ENCODE data around the gene LBX2. TPM values are rescaled to one million over a fixed set of nuclear protein-coding genes. Genes with fewer than 3 reads are reported as not detected.

The LBX2 gene
- total RNA-seq (2022; extraction: Qiagen RNA extraction; ENCODE audit: low read depth) = 1.8 to 4.3 TPM (median 3.0 TPM) in 5 replicates

DNA sequence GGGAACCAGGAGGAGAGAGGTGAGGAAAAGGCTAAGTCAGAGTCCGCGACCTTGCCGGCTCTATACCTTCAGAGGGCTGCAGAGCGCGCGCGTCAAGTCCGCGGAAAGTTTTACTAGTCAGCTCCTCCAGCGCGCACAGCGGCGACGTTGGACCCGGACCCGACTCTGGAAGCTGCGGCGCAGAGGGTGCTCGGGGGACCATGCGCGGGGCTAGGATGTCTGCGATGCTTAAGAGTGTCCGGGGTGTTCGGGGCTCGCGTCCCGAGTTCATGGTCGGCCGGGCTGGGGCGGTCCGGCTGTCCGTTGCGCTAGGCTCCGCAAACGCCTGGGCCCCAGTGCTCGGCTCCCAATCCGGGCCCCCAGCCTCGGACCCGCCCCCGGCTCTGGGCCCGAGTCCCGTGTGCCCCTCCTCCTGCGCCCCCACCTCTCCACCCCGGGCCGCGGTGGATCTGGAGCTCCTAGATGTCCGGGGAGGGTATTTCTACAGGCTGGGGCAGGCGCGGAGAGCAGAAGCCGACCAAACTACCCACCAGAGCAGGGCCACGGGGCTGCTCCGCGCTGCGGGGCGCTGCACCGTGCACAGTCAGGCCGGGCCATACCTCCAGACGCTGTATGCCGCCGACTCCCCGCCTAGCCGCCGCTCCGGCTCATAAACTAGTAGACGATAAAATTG is at the start of gene LBX2:
Gene LBX2 (minus strand): TSS at position 337 of the 673 bp plus-strand sequence. CDS start 66 bp downstream, at position 271.

DNA sequence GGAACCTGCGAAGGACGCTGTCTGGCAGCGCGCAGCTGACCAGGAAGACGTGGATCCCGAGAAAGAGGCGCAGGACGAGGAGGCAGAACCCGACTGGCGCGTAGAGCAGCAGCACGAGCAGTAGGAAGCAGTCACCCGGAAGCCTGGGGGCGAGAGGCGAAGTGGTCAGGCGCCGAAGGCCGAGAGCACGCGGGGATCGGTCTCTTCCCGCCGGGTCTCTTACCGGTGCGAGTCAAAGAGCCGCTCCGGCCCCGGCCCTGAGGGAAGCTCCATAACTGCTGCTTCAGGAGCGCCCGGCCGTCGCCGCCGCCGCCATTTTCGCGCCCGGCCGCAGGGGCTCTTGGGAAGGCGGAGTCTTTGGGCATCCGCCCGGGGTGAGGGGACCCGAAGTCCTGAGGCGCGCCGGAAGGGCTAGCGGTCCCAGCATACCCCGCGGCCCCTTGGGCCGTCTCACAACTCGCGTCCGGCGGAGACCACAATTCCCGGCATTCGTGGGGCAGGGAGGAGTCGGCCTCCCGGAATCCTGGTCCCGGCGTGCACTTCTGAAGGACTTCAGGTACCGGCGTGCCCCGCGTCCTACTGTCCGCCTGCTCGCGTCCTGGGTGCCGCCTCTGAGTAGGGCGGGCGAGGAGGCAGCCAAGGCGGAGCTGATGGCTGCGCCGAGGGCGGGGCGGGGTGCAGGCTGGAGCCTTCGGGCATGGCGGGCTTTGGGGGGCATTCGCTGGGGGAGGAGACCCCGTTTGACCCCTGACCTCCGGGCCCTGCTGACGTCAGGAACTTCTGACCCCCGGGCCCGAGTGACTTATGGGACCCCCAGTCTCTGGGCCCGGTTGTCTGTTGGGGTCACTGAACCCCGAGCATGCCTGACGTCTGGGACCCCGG is 30.2 kb upstream of the LBX2 start, which contains the start of the genes AUP1 and HTRA2:
Gene AUP1 (minus strand): TSS at position 350 of the 882 bp plus-strand sequence. CDS start 77 bp downstream, at position 273.
Gene HTRA2 (plus strand): TSS at position 577 of the 882 bp plus-strand sequence. CDS start 74 bp downstream, at position 651.

GRCh38 chr2:74525717-74526648 is 26.6 kb upstream of the LBX2 start, which contains the start of gene DQX1:
Gene DQX1 (minus strand): TSS chr2:74526231. CDS start chr2:74525729, 502 bp downstream.

GRCh38 chr2:74514368-74515270 is 15.2 kb upstream of the LBX2 start, which contains the start of gene TLX2:
Gene TLX2 (plus strand): TSS chr2:74514450. CDS start chr2:74514807, 357 bp downstream.

DNA sequence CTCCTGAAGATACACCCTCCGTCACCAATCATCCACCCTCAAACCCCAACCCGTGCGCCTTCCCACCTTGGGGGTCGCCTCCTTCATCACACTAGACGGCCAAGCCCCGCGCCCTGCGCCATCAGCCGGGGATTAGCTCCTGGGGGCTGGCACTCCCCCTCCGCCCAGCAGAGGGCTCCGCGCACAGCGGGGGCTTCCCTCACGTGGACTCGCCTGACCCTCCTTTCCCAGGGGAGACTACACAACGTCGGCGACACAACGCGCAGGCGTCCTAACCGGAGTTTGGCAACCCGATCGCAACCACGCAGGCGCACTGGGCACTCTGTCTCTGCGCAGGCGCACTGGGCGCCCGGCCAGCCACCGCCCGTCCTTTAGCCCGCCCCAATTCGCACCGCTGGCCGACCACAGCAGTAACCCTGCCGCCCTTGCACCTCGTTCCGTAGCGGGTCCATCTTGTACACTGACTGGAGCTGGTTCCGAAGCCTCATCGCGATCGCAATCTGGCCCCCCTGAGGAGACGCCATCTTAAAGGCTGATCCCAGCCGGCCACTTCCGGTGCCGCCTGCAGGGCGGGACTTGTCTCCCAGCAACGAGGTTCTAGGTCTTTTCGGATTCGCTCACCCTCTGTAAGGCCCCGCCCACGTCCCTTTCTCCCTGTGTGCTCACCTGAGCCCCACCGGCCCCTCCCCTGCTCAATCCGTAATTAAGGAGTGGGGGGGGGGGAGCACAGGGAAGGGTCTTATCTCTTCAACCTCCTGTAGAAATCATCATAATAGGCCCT is 7.9 kb upstream of the LBX2 start, which contains the start of gene PCGF1:
Gene PCGF1 (minus strand): TSS at position 551 of the 781 bp plus-strand sequence. CDS start 27 bp downstream, at position 524.

DNA sequence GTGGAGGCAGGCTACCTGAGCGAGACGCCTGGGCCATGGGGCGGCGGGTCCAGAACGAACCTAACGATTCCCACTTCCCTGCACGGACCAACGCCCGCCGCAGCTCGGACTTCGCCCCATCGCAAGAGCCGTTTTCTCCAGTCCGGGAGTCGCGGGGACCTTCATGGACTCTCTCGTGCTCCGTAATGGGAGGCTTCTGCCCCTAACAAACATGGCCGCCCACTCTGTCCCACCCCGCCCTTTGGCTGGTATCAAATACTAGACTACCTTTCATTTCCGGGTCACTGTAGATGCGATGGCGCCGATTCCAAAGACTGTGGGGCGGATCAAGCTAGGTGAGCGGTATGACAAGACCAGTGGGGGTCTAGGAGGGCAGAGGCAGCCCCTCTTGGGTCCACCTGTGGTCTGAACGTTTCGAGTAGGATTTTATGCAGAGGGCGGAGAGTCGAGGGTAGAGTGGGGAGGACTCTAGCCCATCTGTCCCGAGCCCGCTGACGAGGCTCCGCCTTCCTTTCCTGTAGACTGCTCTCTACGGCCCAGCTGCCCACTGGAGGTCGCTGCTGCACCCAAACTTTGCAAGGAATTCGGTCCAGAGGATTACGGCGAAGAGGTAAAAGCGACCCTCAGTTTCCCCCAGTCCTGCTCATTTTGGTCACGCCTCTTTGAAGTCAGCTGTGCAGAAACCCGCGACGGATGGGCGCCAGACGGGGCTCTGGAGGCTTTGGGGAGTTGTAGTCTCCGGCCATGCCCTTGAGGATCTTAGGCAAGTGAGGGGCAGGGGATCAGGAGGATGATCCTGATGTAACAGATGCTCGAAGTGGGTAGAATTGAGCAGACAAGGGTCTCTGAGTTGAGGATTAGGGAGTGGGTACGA is 16.4 kb downstream of the LBX2 start, which contains the start of the genes CCDC142 and TTC31:
Gene CCDC142 (minus strand): TSS at position 198 of the 874 bp plus-strand sequence. CDS start 161 bp downstream, at position 37.
Gene TTC31 (plus strand): TSS at position 281 of the 874 bp plus-strand sequence. CDS start 15 bp downstream, at position 296.

GRCh38 chr2:74472086-74472944 is 27.1 kb downstream of the LBX2 start, which contains the start of gene MRPL53:
Gene MRPL53 (minus strand): TSS chr2:74472680. CDS start chr2:74472660, 20 bp downstream.

GRCh38 chr2:74458132-74458937 is 41.1 kb downstream of the LBX2 start, which contains the start of gene WBP1:
Gene WBP1 (plus strand): TSS chr2:74458438. CDS start chr2:74458603, 165 bp downstream.

GRCh38 chr2:74454654-74455511 is 44.5 kb downstream of the LBX2 start, which contains the start of gene INO80B:
Gene INO80B (plus strand): TSS chr2:74455087. CDS start chr2:74455117, 30 bp downstream.

Other genes with a start within 250 kb of the LBX2 start
- gene SLC4A5, start 156.2 kb downstream of the LBX2 start, total RNA-seq (2022; extraction: Qiagen RNA extraction; ENCODE audit: low read depth) = 0.11 to 0.47 TPM (median 0.20 TPM) in 5 replicates
- gene DCTN1, start 119.3 kb downstream of the LBX2 start, total RNA-seq (2022; extraction: Qiagen RNA extraction; ENCODE audit: low read depth) = 107 to 153 TPM (median 145 TPM) in 5 replicates
- gene C2orf81, start 78.0 kb downstream of the LBX2 start, total RNA-seq (2022; extraction: Qiagen RNA extraction; ENCODE audit: low read depth) = 2.2 to 4.1 TPM (median 3.2 TPM) in 5 replicates
- gene WDR54, start 77.9 kb downstream of the LBX2 start, total RNA-seq (2022; extraction: Qiagen RNA extraction; ENCODE audit: low read depth) = 77.2 to 90.3 TPM (median 87.1 TPM) in 5 replicates
- 18.8 to 25.6 TPM (median 24.2 TPM) in 5 replicates for gene RTKN, start 57.7 kb downstream of the LBX2 start, total RNA-seq (2022; extraction: Qiagen RNA extraction; ENCODE audit: low read depth)
- gene INO80B, start 44.5 kb downstream of the LBX2 start, total RNA-seq (2022; extraction: Qiagen RNA extraction; ENCODE audit: low read depth) = 35.2 to 52.1 TPM (median 48.0 TPM) in 5 replicates
- gene WBP1, start 41.2 kb downstream of the LBX2 start, total RNA-seq (2022; extraction: Qiagen RNA extraction; ENCODE audit: low read depth) = 46.5 to 84.4 TPM (median 78.3 TPM) in 5 replicates
- gene MOGS, start 34.2 kb downstream of the LBX2 start, total RNA-seq (2022; extraction: Qiagen RNA extraction; ENCODE audit: low read depth) = 42.0 to 54.4 TPM (median 51.5 TPM) in 5 replicates
- 112 to 151 TPM (median 135 TPM) in 5 replicates for gene MRPL53, start 26.9 kb downstream of the LBX2 start, total RNA-seq (2022; extraction: Qiagen RNA extraction; ENCODE audit: low read depth)
- gene CCDC142, start 16.6 kb downstream of the LBX2 start, total RNA-seq (2022; extraction: Qiagen RNA extraction; ENCODE audit: low read depth) = 11.7 to 14.4 TPM (median 13.1 TPM) in 5 replicates
- 13.3 to 18.3 TPM (median 16.5 TPM) in 5 replicates for gene TTC31, start 16.5 kb downstream of the LBX2 start, total RNA-seq (2022; extraction: Qiagen RNA extraction; ENCODE audit: low read depth)
- 29.9 to 37.9 TPM (median 34.5 TPM) in 5 replicates for gene PCGF1, start 8.1 kb upstream of the LBX2 start, total RNA-seq (2022; extraction: Qiagen RNA extraction; ENCODE audit: low read depth)
- 0.19 to 0.36 TPM (median 0.28 TPM) in 5 replicates for gene TLX2, start 14.8 kb upstream of the LBX2 start, total RNA-seq (2022; extraction: Qiagen RNA extraction; ENCODE audit: low read depth)
- 0.05 to 0.42 TPM (median 0.08 TPM) in 4 of 5 replicates, not detected in the other for gene DQX1, start 26.6 kb upstream of the LBX2 start, total RNA-seq (2022; extraction: Qiagen RNA extraction; ENCODE audit: low read depth)
- 191 to 256 TPM (median 237 TPM) in 5 replicates for gene AUP1, start 30.1 kb upstream of the LBX2 start, total RNA-seq (2022; extraction: Qiagen RNA extraction; ENCODE audit: low read depth)
- 31.9 to 41.6 TPM (median 37.7 TPM) in 5 replicates for gene HTRA2, start 30.3 kb upstream of the LBX2 start, total RNA-seq (2022; extraction: Qiagen RNA extraction; ENCODE audit: low read depth)
- 0.21 to 0.64 TPM (median 0.37 TPM) in 5 replicates for gene LOXL3, start 54.3 kb upstream of the LBX2 start, total RNA-seq (2022; extraction: Qiagen RNA extraction; ENCODE audit: low read depth)
- 3.6 to 5.5 TPM (median 4.1 TPM) in 5 replicates for gene DOK1, start 55.1 kb upstream of the LBX2 start, total RNA-seq (2022; extraction: Qiagen RNA extraction; ENCODE audit: low read depth)
- gene M1AP, start 148.7 kb upstream of the LBX2 start, total RNA-seq (2022; extraction: Qiagen RNA extraction; ENCODE audit: low read depth) = not detected in 5 replicates
- 8.1 to 12.2 TPM (median 10.4 TPM) in 5 replicates for gene SEMA4F, start 154.6 kb upstream of the LBX2 start, total RNA-seq (2022; extraction: Qiagen RNA extraction; ENCODE audit: low read depth)